ENCODE measurements around the gene SLC23A1. TPM values are rescaled to one million over a fixed set of nuclear protein-coding genes. Genes with fewer than 3 reads are reported as not detected.

The SLC23A1 gene
- total RNA-seq, 1 donor from 2014 or later: not detected

- no peaks in the 10 kb centered on the region for H3K27me3 ChIP-seq (ENCODE audit: control insufficient read depth in 3 of 3, insufficient read depth in 3 of 3, low read length in 3 of 3)
- H3K9me3 ChIP-seq (ENCODE audit: control insufficient read depth in 3 of 3, low read length in 3 of 3): no peaks in the 10 kb centered on the region
- H3K36me3 ChIP-seq (ENCODE audit: control insufficient read depth in 3 of 3, insufficient read depth in 3 of 3, low read length in 3 of 3): peaks cover 0 to 3% (median 0%) of the 10 kb centered on the region in 3 donors
- peak overlapping the region; percentile 60 for H3K27ac ChIP-seq (ENCODE audit: low read depth, low read length)
- peak overlapping the region; percentile 53 to 77 (median 72) for H3K9ac ChIP-seq (ENCODE audit: low read depth in 1 of 3, low read length in 3 of 3)
- peaks cover 27 to 39% (median 28%) of the 10 kb centered on the region in 3 donors for H3K4me1 ChIP-seq (ENCODE audit: control insufficient read depth in 3 of 3, insufficient read depth in 3 of 3, low read length in 3 of 3)
- H3K4me3 ChIP-seq (ENCODE audit: low read length in 3 of 3): peak overlapping the region; percentile 56 to 68 (median 64)
Observed at GRCh38 chr5:139384591-139385051, 1.5 kb upstream of the SLC23A1 start.

DNA sequence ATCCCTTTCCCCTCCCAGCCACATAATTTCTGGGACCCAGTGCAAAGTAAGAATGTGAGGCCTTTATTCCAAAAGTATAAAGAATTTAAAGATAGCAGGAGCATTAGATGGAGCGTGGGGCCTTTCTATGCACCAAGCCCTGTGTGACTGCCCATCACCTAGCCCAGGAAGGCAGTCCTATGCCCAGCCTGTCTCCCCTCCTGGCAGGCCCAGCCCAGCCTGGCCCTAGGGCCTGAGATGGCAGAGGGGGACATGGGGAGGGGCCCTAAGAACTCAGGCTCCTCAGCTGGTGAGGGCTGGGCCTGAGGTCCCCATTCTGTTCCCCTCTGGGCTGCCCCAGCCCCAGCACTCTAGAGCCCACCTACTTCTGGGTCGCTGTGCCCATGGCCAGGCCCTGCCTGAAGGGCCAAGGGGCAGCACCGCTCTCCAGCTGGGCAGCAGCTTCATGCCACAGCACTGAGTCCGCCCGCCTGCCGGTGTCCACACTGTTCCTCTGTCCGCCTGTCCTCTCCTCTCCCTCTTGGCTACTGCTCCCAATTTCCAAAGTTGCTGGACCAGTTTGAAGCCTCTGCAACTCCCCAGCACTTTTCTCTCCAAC is 995 bp upstream of the SLC23A1 start:
- Histone ChIP-seq H3K9ac (ENCODE audit: low read depth in 1 of 3, low read length in 3 of 3) (peak overlapping the region in 2 of 3 donors; percentile 33 to 72), H3K27ac (ENCODE audit: low read depth, low read length) (no peak overlapping the region), H3K27me3 (ENCODE audit: control insufficient read depth in 3 of 3, insufficient read depth in 3 of 3, low read length in 3 of 3) (no peaks in the 10 kb centered on the region), H3K4me1 (ENCODE audit: control insufficient read depth in 3 of 3, insufficient read depth in 3 of 3, low read length in 3 of 3) (peaks cover 22 to 34% (median 23%) of the 10 kb centered on the region in 3 donors), H3K9me3 (ENCODE audit: control insufficient read depth in 3 of 3, low read length in 3 of 3) (no peaks in the 10 kb centered on the region), H3K4me3 (ENCODE audit: low read length in 3 of 3) (no peak overlapping the region), H3K36me3 (ENCODE audit: control insufficient read depth in 3 of 3, insufficient read depth in 3 of 3, low read length in 3 of 3) (no peaks in the 10 kb centered on the region)

DNA sequence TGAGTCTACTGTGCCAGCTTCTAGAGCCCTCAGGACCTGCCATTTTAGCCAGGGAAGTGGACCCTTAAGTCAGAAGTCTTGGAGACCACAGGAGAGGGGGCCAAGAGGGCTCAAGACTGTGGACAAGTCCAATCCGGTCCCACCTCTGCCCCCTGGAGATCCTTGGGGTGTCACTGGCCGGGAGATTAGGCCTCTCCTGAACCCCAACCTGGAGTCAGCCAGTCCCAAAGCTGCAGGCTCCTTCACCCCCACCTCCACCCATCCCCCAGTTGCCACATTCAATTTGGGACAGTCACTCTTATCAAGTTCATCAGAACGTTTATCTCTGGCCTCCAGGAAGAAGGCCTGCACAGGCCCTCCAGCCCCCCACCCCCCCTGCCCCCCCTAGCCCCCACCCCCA is 290 bp downstream of the SLC23A1 start:
- H3K9me3 ChIP-seq (ENCODE audit: control insufficient read depth in 3 of 3, low read length in 3 of 3): no peaks in the 10 kb centered on the region
- no peak overlapping the region for H3K4me3 ChIP-seq (ENCODE audit: low read length in 3 of 3)
- no peaks in the 10 kb centered on the region for H3K36me3 ChIP-seq (ENCODE audit: control insufficient read depth in 3 of 3, insufficient read depth in 3 of 3, low read length in 3 of 3)
- H3K27me3 ChIP-seq (ENCODE audit: control insufficient read depth in 3 of 3, insufficient read depth in 3 of 3, low read length in 3 of 3): no peaks in the 10 kb centered on the region
- H3K27ac ChIP-seq (ENCODE audit: low read depth, low read length): no peak overlapping the region
- peaks cover 14 to 22% (median 15%) of the 10 kb centered on the region in 3 donors for H3K4me1 ChIP-seq (ENCODE audit: control insufficient read depth in 3 of 3, insufficient read depth in 3 of 3, low read length in 3 of 3)
- no peak overlapping the region for H3K9ac ChIP-seq (ENCODE audit: low read depth in 1 of 3, low read length in 3 of 3)

DNA sequence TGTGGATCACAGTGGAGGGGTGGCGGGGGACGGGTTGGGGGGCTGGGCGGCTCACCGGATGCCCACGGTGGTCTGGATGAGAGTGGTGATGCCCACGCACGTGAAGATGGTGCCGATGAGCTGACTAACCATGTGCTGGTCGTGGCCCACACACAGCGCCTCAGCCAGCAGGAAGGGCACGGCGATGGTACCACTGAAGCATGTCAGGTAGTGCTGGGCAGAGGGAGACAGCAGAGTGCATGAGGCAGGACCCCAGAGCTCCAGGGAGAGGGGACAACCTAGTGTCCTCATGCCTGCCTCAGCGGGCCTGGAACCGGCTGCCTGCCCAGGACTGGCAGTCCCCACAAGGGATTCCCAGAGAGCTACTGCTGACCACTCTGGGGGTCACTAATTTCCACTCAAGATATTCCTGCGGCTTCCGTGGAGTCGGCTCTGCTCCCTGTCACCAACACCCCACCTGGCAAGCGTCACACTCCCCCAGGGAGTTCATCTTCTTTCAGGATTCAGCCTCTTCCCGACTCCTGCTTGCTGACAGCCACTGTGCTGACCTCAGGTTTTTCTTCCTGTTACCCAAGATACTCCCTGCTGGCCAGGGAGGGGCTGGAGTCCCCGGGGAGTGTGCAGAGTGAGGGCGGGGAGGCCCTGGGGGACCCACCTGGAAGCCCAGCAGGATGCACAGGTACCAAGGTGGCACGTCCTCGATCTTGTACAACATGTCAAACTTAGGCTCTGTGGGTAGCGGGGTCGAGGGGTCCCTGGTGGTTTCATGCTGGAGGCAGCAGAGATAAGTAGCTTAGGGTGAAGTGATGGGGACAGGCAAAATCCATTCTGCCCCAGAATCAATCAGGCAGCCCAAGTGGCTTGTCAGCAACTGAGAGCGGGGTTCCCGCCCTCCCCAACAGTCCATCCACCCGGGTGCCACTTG is 998 bp downstream of the SLC23A1 start:
- no peak overlapping the region for H3K27ac ChIP-seq (ENCODE audit: low read depth, low read length)
- no peak overlapping the region for H3K9ac ChIP-seq (ENCODE audit: low read depth in 1 of 3, low read length in 3 of 3)
- no peaks in the 10 kb centered on the region for H3K27me3 ChIP-seq (ENCODE audit: control insufficient read depth in 3 of 3, insufficient read depth in 3 of 3, low read length in 3 of 3)
- peaks cover 14 to 21% (median 19%) of the 10 kb centered on the region in 3 donors for H3K4me1 ChIP-seq (ENCODE audit: control insufficient read depth in 3 of 3, insufficient read depth in 3 of 3, low read length in 3 of 3)
- H3K4me3 ChIP-seq (ENCODE audit: low read length in 3 of 3): no peak overlapping the region
- H3K36me3 ChIP-seq (ENCODE audit: control insufficient read depth in 3 of 3, insufficient read depth in 3 of 3, low read length in 3 of 3): no peaks in the 10 kb centered on the region
- H3K9me3 ChIP-seq (ENCODE audit: control insufficient read depth in 3 of 3, low read length in 3 of 3): no peaks in the 10 kb centered on the region

- Histone ChIP-seq H3K27me3 (ENCODE audit: control insufficient read depth in 3 of 3, insufficient read depth in 3 of 3, low read length in 3 of 3) (no peaks in the 10 kb centered on the region), H3K36me3 (ENCODE audit: control insufficient read depth in 3 of 3, insufficient read depth in 3 of 3, low read length in 3 of 3) (peaks cover 0 to 2% (median 0%) of the 10 kb centered on the region in 3 donors), H3K9ac (ENCODE audit: low read depth in 1 of 3, low read length in 3 of 3) (no peak overlapping the region), H3K9me3 (ENCODE audit: control insufficient read depth in 3 of 3, low read length in 3 of 3) (no peaks in the 10 kb centered on the region), H3K4me1 (ENCODE audit: control insufficient read depth in 3 of 3, insufficient read depth in 3 of 3, low read length in 3 of 3) (peaks cover 8 to 19% (median 15%) of the 10 kb centered on the region in 3 donors), H3K4me3 (ENCODE audit: low read length in 3 of 3) (no peak overlapping the region), H3K27ac (ENCODE audit: low read depth, low read length) (no peak overlapping the region)
Observed at GRCh38 chr5:139379626-139380449, 3.3 kb downstream of the SLC23A1 start.

DNA sequence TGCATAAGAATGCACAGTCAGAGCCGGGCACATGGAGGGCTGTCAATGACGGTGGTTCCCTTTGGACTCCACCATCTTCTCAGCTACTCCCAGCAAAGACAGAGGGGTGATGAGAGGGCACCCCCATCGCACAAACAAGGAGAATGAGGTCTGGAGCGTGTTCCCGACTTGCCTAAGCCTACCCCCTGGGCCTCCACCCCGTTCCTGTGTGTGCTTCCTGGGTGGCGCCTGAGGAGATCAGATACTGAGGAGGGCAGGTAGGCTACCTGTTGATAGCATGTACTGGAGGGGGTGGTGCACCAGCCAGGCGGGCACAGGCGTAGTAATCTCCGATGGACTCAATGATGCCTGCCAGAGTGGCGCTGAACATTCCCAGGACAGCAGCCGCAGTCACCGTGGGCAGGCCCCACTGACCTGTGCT is 4.1 kb downstream of the SLC23A1 start:
- peaks cover 0 to 2% (median 0%) of the 10 kb centered on the region in 3 donors for H3K36me3 ChIP-seq (ENCODE audit: control insufficient read depth in 3 of 3, insufficient read depth in 3 of 3, low read length in 3 of 3)
- H3K4me1 ChIP-seq (ENCODE audit: control insufficient read depth in 3 of 3, insufficient read depth in 3 of 3, low read length in 3 of 3): peaks cover 8 to 19% (median 10%) of the 10 kb centered on the region in 3 donors
- H3K9ac ChIP-seq (ENCODE audit: low read depth in 1 of 3, low read length in 3 of 3): no peak overlapping the region
- H3K27ac ChIP-seq (ENCODE audit: low read depth, low read length): no peak overlapping the region
- H3K27me3 ChIP-seq (ENCODE audit: control insufficient read depth in 3 of 3, insufficient read depth in 3 of 3, low read length in 3 of 3): no peaks in the 10 kb centered on the region
- H3K4me3 ChIP-seq (ENCODE audit: low read length in 3 of 3): no peak overlapping the region
- H3K9me3 ChIP-seq (ENCODE audit: control insufficient read depth in 3 of 3, low read length in 3 of 3): no peaks in the 10 kb centered on the region

DNA sequence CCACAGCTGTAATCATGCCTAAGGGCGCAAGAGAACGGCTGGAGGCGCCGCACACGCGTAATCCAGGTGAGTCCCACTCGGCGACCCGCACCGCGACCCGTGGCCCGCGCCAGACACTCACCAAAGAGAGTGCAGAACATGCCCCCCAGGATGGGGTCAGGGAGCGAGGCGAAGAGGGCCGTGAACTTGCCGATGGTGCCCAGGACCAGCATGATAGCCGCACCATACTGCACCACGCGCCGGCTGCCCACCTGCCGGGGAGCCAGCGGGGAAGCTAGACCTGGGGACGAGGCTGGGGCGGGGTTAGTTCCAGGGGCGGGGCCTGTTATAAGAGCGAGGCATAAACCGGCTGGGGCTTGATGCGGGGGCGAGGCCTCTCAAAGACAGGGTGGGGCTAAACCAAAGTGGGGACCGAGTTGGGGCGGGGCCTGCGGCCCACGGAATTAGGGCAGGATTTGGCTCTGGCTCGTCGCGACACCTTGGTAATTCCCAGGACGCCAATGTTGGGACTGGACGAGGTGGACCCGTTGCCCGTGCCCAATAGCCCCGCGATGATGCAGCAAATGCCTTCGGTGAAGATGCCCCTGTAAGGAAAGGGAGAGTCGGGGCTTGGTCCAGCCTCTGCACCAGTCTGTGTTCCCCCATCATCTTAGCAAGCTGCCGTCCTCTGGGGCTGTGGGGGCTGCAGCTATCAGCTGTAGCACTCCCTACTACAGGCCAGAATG is 4.8 kb downstream of the SLC23A1 start:
- Histone ChIP-seq H3K27me3 (ENCODE audit: control insufficient read depth in 3 of 3, insufficient read depth in 3 of 3, low read length in 3 of 3) (no peaks in the 10 kb centered on the region), H3K36me3 (ENCODE audit: control insufficient read depth in 3 of 3, insufficient read depth in 3 of 3, low read length in 3 of 3) (peaks cover 0 to 5% (median 0%) of the 10 kb centered on the region in 3 donors), H3K27ac (ENCODE audit: low read depth, low read length) (no peak overlapping the region), H3K9ac (ENCODE audit: low read depth in 1 of 3, low read length in 3 of 3) (no peak overlapping the region), H3K4me1 (ENCODE audit: control insufficient read depth in 3 of 3, insufficient read depth in 3 of 3, low read length in 3 of 3) (peaks cover 14 to 26% (median 15%) of the 10 kb centered on the region in 3 donors), H3K9me3 (ENCODE audit: control insufficient read depth in 3 of 3, low read length in 3 of 3) (no peaks in the 10 kb centered on the region), H3K4me3 (ENCODE audit: low read length in 3 of 3) (no peak overlapping the region)

DNA sequence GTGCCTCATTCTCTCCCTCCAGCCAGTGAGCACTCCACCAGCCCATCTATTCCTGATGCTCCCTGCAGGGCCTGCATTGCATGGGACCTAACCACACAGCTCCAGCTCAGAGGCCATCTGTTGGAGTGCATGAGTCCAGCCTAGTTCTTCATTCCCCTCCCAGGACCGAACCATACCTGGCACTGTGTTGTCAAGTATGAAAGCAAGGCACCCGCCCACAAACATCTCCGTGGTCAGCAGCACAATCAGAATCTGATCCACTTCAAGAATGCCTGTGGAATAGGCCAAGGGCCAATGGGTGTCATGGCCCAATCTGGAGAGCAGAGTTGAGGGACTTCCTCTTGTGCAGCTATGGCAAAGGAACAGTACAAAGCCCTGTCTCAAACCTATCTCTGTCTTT is 5.9 kb downstream of the SLC23A1 start:
- Histone ChIP-seq H3K27me3 (ENCODE audit: control insufficient read depth in 3 of 3, insufficient read depth in 3 of 3, low read length in 3 of 3) (no peaks in the 10 kb centered on the region), H3K27ac (ENCODE audit: low read depth, low read length) (no peak overlapping the region)

GRCh38 chr5:139376364-139376763 is 6.7 kb downstream of the SLC23A1 start:
- H3K4me1 ChIP-seq (ENCODE audit: control insufficient read depth in 3 of 3, insufficient read depth in 3 of 3, low read length in 3 of 3): peaks cover 14 to 34% (median 19%) of the 10 kb centered on the region in 3 donors

More for the DNA sequence above, 5.9 kb downstream of the SLC23A1 start:
- Histone ChIP-seq H3K9me3 (ENCODE audit: control insufficient read depth in 3 of 3, low read length in 3 of 3) (no peaks in the 10 kb centered on the region), H3K4me3 (ENCODE audit: low read length in 3 of 3) (no peak overlapping the region), H3K36me3 (ENCODE audit: control insufficient read depth in 3 of 3, insufficient read depth in 3 of 3, low read length in 3 of 3) (peaks cover 0 to 5% (median 0%) of the 10 kb centered on the region in 3 donors), H3K9ac (ENCODE audit: low read depth in 1 of 3, low read length in 3 of 3) (no peak overlapping the region), H3K4me1 (ENCODE audit: control insufficient read depth in 3 of 3, insufficient read depth in 3 of 3, low read length in 3 of 3) (peaks cover 14 to 29% (median 17%) of the 10 kb centered on the region in 3 donors)

More at GRCh38 chr5:139376364-139376763, 6.7 kb downstream of the SLC23A1 start:
- Histone ChIP-seq H3K27ac (ENCODE audit: low read depth, low read length) (no peak overlapping the region), H3K9me3 (ENCODE audit: control insufficient read depth in 3 of 3, low read length in 3 of 3) (no peaks in the 10 kb centered on the region), H3K27me3 (ENCODE audit: control insufficient read depth in 3 of 3, insufficient read depth in 3 of 3, low read length in 3 of 3) (no peaks in the 10 kb centered on the region), H3K4me3 (ENCODE audit: low read length in 3 of 3) (no peak overlapping the region), H3K36me3 (ENCODE audit: control insufficient read depth in 3 of 3, insufficient read depth in 3 of 3, low read length in 3 of 3) (peaks cover 0 to 8% (median 8%) of the 10 kb centered on the region in 3 donors), H3K9ac (ENCODE audit: low read depth in 1 of 3, low read length in 3 of 3) (no peak overlapping the region)

Data from skeletal muscle tissue (tissue), 4 donors.